GM19455 (cell line): ENCODE results near the gene RBMS3.
"Not testable (repeated sequence)": the region's sequence is repeated elsewhere in the genome, so short reads cannot be mapped to it uniquely, and the experiment has no call there.

Experiments used
- ATAC-seq: cut with Tn5 transposase; IDR thresholded peaks from one replicate; pipeline ENCODE4 v1.9.1; 2021; ENCODE audit not compliant: unreplicated experiment

RBMS3 gene

DNA sequence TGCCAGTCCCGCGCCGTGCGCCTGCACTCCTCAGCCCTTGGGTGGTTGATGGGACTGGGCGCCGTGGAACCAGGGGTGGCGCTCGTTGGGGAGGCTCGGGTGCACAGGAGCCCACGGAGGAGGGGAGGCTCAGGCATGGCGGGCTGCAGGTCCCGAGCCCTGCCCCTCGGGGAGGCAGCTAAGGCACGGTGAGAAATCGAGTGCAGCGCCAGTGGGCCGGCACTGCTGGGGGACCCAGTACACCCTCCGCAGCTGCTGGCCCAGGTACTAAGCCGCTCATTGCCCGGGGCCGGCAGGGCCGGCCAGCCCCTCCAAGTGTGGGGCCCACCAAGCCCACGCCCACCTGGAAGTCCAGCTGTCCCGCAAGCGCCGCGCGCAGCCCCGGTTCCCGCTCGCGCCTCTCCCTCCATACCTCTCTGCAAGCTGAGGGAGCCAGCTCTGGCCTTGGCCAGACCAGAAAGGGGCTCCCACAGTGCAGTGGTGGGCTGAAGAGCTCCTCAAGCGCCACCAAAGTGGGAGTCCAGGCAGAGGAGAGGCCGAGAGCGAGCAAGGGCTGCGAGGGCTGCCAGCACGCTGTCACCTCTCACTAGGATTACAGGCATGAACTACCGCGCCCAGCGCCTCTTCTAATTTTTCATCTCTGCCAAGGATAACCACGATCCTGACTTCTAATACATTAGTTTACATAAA, 192.8 kb downstream of the RBMS3 start:
- ATAC-seq, result not testable (repeated sequence)

DNA sequence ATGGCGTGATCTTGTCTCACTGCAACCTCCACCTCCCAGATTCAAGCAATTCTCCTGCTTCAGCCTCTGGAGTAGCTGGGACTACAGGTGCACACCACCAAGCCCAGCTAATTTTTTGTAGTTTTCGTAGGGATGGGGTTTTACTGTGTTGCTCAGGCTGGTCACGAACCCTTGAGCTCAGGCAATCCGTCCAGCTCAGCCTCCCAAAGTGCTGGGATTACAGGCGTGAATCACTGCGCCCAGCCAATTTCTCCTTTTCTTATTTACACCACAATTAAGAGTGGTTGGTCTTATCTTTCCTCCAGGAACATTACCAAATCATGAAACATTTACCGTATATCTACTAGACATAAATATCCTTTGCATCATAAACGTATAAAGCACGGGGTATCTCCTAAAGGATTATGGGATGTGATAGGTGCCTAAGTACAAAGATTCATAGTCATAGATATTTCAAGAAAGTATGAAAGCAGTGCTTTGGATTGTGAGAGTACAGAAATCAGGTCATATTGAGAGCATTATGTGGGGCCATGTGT, 194.5 kb downstream of the RBMS3 start:
- ATAC-seq, result no peak

DNA sequence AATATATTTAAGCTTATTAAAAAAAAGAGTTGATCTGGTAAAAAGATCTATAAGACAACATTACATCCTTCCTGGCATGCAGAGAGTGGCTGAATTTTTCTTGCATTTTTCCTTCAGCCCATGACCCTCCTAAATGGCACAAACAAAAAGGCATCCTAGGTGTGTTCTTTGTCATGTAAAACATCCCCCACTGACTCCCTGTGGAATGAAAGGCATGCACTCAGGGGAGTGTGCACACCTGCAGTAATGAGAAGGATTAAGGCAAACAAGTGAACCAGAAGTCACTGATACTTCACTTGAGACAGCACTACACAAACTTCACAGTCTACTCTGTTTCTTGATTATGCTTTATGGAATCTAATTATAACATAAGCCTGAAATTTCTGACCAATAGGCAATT, 195.0 kb downstream of the RBMS3 start:
- ATAC-seq, result no peak

DNA sequence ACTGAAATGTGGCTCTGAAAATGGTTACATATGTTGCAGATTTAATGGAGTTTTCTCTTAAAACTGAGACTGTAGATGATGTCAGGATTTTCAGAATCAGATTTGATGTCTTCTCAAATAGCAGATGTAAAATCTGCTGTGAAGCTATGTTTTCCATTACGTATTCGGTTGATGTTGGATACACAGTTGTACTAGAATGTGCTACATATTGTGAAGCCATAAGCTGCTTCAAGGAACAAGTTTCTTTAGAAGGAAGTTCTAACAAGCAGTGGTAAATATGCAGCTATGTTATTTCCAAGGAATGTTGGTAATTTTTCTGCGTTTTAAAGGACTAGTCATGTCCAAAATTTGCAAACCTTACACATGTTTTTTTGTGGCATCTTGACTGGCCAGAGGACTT, 197.7 kb downstream of the RBMS3 start:
- no peak for ATAC-seq

DNA sequence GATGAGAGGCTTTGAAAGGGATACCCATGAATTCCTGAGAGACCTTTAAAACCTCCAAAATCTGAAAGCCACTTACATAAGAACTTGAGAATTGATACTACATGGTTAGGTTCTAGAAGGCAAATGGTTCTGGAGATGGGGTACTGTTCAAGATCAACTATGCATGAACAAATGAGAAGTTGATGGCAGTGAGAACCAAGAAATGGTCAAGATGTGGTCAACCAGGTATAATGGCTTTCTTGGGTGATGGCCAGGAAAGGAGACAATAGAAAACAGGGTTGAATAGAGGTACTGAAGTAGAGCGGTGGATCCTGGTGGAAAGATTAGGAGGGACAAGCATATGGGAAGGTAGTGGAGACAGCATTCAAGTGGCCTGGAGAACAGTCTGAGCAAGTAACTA, 200.4 kb downstream of the RBMS3 start:
- no peak for ATAC-seq

DNA sequence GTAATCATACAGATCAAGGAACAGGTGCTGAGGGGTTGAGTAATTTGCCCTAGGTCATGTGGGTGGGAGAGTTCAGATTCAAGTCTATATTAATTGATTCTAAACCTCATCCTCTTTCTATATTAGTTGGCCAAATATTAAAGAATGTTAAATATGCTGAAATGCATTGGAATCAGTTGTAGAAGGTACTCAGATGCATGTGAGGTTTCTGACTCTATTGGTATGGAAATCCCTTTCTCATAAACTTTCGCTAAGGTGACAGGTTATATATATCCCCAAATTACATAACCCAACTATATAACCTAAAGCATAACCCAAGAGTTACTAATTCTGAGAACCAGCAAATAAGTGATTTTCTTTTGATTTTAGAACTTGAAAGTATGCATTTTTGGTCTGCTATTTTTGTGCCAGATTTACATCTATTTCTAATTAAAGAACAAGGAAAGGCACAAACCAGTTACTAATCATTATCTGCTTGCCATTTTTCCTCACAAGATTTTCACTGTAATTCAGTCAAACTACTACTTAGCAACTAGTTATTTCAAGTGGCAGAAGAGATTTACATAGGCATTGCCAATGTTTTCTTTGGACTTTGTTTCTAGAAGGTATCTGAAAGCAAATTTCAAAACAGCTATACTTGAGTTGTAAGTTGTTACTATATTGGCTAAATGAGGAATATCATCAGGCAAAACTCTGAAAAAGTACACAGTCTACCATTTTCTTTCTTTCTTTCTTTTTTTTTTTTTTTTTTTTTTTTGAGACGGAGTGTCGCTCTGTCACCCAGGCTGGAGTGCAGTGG, 201.3 kb downstream of the RBMS3 start:
- ATAC-seq, result no peak

DNA sequence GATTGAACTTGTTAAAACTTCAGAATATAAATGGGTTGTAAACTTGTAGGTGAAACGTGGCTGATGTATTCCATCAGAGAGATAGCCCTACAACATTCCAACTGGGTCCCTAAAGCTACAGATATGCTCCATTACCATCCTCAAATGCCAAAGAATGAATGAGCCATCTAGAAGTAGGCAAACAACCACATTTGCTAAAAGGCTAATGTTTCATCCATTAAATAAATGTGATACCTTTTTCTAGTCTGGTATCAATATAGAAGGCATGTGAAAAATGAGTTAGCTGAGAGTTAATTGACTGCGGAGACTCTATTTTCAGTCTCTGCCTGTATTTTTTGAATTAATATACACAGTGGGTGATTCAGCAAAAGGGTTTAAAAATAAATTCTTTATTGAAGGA, 203.8 kb downstream of the RBMS3 start:
- ATAC-seq, result no peak

DNA sequence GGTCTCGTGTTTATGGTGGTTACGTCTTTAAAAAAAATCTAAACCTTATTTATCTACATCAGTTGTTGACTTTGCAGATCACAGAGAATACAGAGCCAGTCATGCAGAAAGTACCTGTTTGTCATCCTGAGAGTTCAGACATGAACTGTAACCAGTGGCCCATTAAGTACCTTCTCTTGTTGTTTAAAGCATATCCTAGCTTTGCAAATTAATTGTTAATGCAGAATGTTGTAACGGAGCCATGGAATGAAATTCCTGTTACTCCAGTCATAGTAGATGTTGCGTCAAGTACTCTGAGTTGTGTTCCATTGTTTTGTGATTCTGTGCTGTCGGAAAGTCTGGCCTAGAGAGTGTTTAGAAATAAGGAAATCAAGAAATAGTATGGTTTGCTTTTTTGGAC, 205.2 kb downstream of the RBMS3 start:
- ATAC-seq, result no peak

DNA sequence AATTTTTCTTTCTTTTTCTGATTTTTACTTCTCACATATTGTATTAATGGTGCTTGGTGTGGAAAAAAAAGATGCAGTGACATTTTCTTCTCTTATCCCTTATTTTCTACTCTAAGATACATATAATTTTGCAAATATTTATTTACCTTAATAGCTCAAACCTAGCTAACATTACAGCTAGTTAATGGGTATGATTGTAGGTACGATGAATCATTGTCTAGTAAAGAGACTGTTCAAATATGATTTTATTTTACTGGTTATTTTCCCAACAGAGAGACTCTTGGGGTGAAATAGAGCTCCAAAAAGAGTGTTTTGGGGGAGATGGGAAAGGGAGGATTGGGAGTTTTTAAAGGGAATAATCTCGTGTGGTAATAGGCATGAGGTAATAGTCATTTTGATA, 206.0 kb downstream of the RBMS3 start:
- no peak for ATAC-seq

DNA sequence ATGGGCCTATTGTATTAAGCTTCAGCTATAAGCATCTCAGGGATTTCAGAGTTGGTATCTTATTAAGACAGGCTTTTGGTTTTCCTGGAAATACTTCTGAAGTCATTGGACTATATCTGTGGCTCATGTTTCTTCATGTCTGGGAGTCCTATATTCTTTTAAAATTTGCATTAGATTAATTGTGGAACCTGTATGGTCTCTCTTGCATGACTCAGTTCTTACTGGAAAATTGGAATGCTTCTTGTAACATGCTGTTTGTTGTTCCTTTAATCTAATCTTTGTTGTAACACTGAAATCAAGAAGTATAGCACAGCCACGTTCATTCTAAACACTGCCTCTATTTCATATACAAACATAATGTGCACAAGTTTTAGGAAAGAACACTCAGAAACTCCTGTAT, 208.1 kb downstream of the RBMS3 start:
- ATAC-seq, result no peak

DNA sequence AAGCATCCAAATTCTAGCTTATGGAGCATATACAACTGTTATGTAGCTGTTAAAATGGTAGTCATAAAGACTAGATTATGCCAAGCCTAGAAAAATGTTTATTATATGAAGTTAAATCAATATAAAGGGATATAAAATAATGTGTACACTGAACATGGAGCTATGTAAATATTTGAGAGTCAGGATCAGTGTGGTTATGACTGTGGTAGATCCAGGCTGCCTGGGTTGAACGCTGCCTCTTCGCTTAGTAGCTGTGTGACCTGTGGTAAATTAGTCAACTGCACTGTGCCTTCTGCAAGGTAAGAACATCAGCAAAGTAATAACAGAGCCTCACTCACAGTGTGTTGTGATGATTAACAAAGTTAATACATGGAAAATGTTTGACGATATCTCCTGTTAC, 212.2 kb downstream of the RBMS3 start:
- ATAC-seq, result no peak

DNA sequence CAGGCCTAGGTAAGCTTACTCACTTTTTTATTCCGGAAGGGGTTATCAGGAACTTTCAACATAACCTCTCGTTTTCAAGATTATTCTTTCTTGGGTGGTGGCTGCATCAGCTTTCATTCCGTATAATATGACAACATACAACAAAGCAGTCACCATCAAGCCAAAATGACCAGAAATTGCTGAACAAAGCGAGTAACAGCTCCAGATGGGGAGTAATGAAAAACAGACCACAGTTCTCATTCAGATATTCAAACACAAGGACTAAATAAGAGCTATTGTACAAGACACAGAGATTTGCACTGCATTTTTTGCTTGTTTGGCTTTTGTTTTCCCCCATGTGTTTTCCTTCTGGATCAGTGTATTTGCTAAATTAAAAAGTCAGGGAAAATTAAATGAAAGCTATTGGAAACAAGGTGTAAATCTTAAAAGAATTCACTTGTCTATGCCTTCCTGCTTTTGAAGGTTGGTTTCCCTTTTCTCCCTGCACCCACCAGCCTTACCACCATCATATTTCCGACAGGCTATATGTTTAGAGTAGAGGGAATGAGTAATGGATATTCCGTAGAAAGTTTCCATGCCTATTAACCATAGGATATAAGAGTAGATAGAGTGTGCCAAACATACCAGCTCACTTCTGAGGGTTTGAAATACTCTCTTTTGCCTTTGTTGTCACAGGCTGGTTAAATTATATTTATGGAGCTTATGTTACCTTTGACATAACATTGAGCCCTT, 213.6 kb downstream of the RBMS3 start:
- no peak for ATAC-seq

DNA sequence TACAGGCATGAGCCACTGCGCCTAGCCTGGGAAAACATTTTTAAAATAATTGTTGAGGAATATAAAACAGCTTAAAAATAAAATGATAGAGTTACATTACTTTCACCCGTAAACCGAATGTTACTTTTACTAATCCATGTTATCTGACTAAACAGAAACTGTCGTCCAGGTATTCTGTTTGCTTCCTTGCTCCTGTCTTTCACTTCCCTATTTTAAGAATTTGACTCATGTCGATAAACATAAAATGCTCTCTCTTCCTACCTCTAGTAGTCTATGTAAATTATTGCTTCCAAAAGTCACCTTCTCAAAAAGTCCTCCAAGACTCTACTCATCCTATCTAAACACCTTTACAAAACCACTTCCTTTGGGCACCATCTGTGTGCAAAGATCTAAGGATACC, 216.4 kb downstream of the RBMS3 start:
- no peak for ATAC-seq

DNA sequence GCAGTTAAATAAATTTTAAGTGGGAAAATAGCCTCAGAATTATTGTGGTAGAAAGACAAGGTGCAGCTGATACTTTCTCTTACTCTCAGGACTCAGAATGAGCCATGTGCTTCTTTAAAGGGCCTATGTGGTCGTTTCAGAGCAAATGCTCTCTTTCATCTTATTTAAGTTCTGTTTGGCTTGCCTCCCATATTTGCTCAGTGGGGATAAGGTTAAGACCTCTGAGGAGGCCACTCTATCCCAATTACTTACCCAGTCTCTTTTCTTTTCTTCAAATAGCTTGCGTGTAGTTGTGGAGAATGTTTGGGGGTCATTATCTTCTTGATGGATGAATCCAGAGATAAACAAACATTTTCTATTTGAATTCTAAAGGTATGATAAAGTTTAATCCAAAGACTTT, 221.9 kb downstream of the RBMS3 start:
- no peak for ATAC-seq

DNA sequence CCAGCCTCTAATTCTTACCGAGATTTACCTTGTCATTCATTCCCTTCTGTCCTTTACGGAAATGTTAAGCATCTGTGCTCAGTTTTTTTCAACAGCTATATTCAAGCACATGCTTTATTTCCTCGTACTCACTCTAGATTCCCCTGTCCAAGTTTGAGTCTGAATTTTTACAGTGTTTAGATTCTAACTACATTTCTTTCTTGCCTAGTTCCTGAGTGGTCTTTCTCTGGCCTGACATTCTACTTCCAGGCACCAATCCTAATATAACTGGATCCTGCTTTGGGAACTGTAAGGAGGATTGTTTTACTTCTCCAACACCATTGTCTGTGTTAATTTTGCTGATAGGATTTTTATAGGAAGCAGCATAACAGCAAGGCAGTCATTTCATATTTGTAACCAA, 222.4 kb downstream of the RBMS3 start:
- no peak for ATAC-seq

DNA sequence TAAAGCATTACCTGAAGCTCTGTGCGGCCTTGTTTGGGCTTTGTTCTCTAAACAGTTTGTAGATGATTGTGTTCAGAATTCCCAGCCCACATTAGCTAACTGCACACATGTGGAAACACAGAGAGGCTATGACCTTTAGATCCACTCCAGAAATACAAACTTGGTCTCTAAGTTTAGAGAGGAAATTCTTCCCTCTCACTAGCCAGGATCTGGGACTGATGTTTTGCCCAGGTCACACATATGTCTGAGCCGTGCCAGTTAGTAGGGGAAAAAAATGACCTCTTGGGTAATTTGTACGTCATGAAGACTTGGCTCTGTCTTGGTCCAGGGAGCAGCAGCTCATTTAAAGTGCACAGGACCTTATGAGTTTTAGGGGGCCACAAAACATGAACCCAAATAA, 223.1 kb downstream of the RBMS3 start:
- ATAC-seq, result no peak

DNA sequence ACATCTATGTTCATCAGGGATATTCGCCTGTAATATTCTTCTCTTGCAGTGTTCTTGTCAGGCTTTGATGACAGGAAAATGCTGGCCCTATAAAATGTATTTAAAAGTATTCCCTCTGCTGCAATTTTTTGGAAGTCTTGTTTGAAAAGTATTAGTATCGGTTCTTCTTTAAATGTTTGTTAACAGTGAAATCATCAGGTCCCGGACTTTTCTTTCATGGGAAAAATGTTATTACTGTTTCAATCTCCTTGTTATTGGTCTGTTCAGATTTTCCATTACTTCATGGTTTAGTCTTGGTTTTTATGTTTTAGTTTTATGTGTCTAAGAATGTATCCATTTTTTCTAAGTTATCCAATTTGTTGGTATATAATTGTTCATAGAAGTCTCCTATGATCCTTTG, 225.6 kb downstream of the RBMS3 start:
- no peak for ATAC-seq

DNA sequence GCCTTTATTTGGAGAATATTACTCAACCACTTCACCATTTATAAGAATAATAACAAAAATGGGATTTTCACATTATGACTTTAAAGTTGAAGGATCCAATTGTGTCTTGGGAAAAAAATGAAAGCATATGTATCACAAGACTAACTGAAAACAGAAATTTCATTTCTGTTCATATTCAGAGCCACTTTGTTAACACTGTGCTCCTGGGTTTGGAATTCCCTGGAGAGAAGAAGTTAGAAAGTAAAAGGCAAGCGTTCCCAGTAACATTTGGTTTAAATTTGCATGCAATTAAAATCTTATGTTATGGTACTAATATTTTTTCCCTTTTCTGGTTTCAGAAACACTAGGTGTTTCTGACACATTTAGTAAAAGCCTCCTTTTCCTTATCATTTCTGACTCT, 230.8 kb downstream of the RBMS3 start:
- ATAC-seq, result no peak

DNA sequence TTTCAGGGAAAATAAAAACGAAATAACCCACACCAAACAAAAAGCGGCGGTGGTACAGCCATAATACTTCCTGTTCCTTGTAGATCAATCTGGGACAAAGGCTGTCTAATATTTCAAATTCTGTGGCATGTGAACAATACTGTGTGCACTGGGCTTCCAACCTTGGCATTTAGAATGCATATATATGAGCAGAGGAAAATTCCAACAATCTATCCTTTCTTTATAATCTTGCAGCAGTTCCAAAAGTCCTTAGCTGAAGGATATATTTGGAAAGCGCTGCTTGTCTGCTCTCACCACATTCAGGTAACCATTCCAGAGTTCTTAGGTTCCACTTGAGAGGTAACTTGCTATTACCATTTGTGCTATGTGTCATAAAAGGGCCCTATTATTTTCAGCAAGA, 231.8 kb downstream of the RBMS3 start:
- no peak for ATAC-seq

DNA sequence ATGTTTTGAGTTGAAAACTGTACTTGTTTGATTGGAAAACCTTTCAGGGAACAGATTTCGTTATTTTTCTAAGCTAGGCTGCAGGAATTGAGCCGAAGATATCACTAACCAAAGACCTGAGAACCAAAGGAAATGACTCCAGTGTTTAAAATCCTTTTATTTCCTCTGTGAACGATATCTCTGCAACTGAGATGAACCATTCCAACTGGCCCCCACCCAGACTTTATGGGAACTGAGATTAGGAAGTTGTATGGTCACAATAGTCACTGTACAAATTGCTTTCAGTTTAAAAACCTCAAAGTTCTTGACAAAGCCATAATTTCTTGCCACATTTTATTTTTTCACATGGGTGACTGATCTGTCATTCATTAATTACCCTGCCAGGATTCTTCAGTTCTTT, 232.4 kb downstream of the RBMS3 start:
- no peak for ATAC-seq

DNA sequence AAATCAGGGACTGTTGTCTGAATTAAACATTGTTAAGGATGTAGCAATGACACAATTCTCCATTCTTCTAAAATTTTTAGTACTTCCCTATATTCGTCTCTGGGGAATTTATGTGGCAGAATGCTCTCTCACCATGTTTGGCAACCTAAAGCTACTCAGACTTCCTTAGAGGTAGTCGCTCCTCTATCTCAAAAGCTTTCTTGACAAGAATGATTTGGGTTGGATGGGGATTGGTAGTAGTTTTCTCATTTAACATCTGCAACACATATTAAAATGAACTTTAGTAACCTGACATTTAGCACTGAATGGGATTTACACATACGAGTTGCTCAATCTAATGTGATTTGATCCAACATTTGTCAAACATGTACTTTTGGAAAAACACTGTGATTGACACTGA, 233.3 kb downstream of the RBMS3 start:
- ATAC-seq, result no peak

DNA sequence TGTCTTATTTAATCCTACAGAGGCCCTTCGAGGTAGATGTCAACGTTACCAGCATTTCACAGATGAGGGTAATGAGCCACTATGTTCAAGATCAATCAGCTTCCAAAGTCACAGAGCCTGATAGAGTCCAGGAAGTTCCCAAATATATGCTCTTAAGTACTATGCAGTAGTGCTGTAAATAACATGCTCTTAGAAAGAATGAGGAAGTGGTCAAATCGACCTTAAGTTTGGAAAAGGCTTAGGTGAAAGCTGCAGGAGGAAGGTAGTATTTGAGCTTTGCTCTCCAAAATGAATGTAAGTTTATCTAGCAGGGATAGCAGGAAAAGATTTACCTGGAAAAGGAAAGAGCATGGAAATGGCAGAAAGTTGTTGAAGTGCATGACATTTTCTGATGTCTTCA, 234.0 kb downstream of the RBMS3 start:
- no peak for ATAC-seq
